ENCODE results near the gene SIL1.
A peak's percentile ranks its signal among the peaks of the same experiment; 100 is the strongest.

The SIL1 gene

GRCh38 chr5:139188558-139189270 lies 9.5 kb downstream of the SIL1 start:
- no peak overlapping the region for H3K4me3 ChIP-seq (ENCODE audit: low read depth, low read length)
- no peak for TF ChIP-seq CTCF (conservative IDR thresholded peaks at IDR 0.05; ENCODE audit: low read depth, low read length)
- DNase-seq (ENCODE audit: low read depth), result no peak

GRCh38 chr5:139186752-139187326 lies 11.3 kb downstream of the SIL1 start:
- no peak overlapping the region for H3K4me3 ChIP-seq (ENCODE audit: low read depth, low read length)
- TF ChIP-seq CTCF (conservative IDR thresholded peaks at IDR 0.05; ENCODE audit: low read depth, low read length), result no peak
- peak; percentile 53 for DNase-seq (ENCODE audit: low read depth)

- no peak for TF ChIP-seq CTCF (conservative IDR thresholded peaks at IDR 0.05; ENCODE audit: low read depth, low read length)
- H3K4me3 ChIP-seq (ENCODE audit: low read depth, low read length), result no peak overlapping the region
- peak; percentile 77 for DNase-seq (ENCODE audit: low read depth)
These were observed 11.9 kb downstream of the SIL1 start for GRCh38 chr5:139186261-139186660.

GRCh38 chr5:139185589-139185988 lies 12.6 kb downstream of the SIL1 start:
- TF ChIP-seq CTCF (conservative IDR thresholded peaks at IDR 0.05; ENCODE audit: low read depth, low read length), result no peak
- no peak overlapping the region for H3K4me3 ChIP-seq (ENCODE audit: low read depth, low read length)
- peak; percentile 39 for DNase-seq (ENCODE audit: low read depth)

- no peak overlapping the region for H3K4me3 ChIP-seq (ENCODE audit: low read depth, low read length)
- TF ChIP-seq CTCF (conservative IDR thresholded peaks at IDR 0.05; ENCODE audit: low read depth, low read length), result no peak
- DNase-seq (ENCODE audit: low read depth), result no peak
These were observed 14.7 kb downstream of the SIL1 start for GRCh38 chr5:139183502-139183901.

- no peak for TF ChIP-seq CTCF (conservative IDR thresholded peaks at IDR 0.05; ENCODE audit: low read depth, low read length)
These were observed 15.5 kb downstream of the SIL1 start for GRCh38 chr5:139182528-139183296.

More at GRCh38 chr5:139182528-139183296, 15.5 kb downstream of the SIL1 start:
- DNase-seq (ENCODE audit: low read depth), result no peak
- H3K4me3 ChIP-seq (ENCODE audit: low read depth, low read length), result no peak overlapping the region

Data from choroid plexus epithelial cell (primary cell).